ENCODE data around the gene CD48. TPM values are rescaled to one million over a fixed set of nuclear protein-coding genes. Genes with fewer than 3 reads are reported as not detected.

Gene CD48
- total RNA-seq, 4 donors from 2014 or later = 0.53 to 4.3 (median 1.5) TPM

DNA sequence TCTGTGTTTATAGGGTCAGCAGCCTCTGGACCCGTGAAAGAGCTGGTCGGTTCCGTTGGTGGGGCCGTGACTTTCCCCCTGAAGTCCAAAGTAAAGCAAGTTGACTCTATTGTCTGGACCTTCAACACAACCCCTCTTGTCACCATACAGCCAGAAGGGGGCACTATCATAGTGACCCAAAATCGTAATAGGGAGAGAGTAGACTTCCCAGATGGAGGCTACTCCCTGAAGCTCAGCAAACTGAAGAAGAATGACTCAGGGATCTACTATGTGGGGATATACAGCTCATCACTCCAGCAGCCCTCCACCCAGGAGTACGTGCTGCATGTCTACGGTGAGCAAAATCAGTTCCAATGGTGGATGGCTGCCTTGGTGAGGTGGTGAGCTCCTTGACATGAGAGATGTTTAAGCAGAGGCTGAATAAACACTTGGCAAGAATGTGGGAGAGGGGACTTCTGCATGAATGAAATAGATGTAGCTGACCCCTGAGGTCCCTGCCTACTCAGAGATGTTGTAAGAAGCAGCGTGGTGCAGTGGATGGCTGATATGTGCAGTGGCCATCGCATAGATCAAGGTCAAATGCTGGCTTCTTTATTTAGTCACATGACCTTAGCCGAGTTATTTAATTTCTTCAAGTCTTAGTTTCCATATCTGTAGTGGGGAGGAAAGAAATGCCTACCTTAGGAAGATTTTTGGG is 36.7 kb upstream of the CD48 start:
- no peak overlapping the region for H3K4me3 ChIP-seq (ENCODE audit: low read depth, poor library complexity, severe bottlenecking)
- 88 to 89% methylated on average over 10 of the region's 10 CpGs for WGBS, 2 donors
- no peak for TF ChIP-seq POLR2A (IDR thresholded peaks at IDR 0.05)
- TF ChIP-seq, protein P1, sequence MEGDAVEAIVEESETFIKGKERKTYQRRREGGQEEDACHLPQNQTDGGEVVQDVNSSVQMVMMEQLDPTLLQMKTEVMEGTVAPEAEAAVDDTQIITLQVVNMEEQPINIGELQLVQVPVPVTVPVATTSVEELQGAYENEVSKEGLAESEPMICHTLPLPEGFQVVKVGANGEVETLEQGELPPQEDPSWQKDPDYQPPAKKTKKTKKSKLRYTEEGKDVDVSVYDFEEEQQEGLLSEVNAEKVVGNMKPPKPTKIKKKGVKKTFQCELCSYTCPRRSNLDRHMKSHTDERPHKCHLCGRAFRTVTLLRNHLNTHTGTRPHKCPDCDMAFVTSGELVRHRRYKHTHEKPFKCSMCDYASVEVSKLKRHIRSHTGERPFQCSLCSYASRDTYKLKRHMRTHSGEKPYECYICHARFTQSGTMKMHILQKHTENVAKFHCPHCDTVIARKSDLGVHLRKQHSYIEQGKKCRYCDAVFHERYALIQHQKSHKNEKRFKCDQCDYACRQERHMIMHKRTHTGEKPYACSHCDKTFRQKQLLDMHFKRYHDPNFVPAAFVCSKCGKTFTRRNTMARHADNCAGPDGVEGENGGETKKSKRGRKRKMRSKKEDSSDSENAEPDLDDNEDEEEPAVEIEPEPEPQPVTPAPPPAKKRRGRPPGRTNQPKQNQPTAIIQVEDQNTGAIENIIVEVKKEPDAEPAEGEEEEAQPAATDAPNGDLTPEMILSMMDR (IDR thresholded peaks at IDR 0.05) = no peak
- DNase-seq (ENCODE audit: low spot score in 2 of 2) = no peak
- intact Hi-C loops (cut with DNase I; ENCODE audit: low total_unique reads) = no loop called here

DNA sequence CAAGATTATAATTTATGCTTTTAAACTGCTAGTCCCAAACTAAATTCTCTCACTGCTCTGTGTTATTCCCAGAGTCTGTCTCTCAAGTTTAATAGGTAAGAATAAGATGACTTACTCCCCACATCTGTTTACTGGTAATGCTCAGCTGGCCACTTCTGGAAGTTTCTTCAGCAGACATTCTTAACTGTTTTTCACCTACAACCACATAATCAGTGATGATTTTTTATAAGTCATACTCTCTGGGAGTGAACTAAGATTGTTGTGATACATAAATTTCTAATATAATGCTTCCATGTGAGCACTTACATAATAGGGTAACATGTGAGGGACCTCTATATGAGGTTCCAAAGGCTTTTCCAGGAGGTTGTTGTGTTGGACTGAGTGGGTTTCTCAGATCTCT is 36.1 kb upstream of the CD48 start:
- DNase-seq (ENCODE audit: low spot score in 2 of 2) = no peak
- TF ChIP-seq, protein P1 (IDR thresholded peaks at IDR 0.05) = no peak
- TF ChIP-seq POLR2A (IDR thresholded peaks at IDR 0.05) = no peak
- intact Hi-C loops (cut with DNase I; ENCODE audit: low total_unique reads) = no loop called here
- H3K4me3 ChIP-seq (ENCODE audit: low read depth, poor library complexity, severe bottlenecking) = no peak overlapping the region

DNA sequence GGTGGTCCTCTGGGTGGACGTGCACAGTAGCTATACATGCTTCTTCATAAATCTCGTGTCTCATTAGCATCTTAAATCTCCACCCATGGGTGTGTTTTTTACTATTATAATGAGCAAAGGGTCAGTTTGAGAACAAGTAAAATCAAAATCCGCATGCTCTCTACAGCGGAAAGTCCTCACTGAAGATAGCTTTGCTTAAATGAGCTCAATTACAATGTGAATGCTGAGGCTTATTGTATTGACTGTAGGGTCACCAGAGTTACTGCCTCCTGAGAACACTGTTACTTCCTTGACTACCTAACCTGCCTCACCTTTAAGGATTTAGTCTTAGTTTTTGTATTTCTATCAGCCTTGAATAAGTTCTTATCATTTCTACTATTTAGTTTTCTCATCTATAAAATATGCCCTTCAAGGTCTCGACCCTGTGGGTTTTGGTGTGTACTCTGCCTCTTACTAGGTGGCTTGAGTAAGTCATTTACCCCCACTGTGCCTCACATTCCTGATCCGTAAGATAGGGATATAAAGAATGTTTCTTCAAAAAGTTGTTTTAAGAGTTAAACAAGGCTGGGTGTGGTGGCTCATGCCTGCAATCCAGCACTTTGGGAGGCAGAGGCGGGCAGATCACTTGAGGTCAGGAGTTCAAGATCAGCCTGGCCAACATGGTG is 35.3 kb upstream of the CD48 start:
- intact Hi-C loops (cut with DNase I; ENCODE audit: low total_unique reads) = no loop called here
- WGBS, 2 donors = 80 to 82% methylated on average over 7 of the region's 7 CpGs
- no peak overlapping the region for H3K4me3 ChIP-seq (ENCODE audit: low read depth, poor library complexity, severe bottlenecking)
- DNase-seq (ENCODE audit: low spot score in 2 of 2) = no peak
- TF ChIP-seq POLR2A (IDR thresholded peaks at IDR 0.05) = no peak
- TF ChIP-seq, protein P1 (IDR thresholded peaks at IDR 0.05) = no peak

DNA sequence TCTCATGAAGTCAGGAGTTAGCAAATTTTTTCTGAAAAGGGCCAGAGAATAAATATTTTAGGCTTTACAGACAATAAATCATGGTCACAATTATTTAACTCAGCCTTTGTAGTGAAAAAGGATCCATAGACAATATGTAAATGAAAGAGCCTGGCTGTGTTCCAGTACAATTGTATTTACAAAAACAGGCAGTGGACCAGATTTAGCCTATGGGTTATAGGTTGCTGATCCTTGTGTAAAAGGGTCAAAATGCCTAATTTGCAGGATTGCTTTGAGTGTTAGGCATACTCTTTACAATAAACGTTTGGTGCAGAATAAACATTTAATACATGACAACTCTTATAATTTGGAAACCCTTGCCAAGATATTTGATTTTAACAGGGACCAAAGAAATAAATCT is 33.9 kb upstream of the CD48 start:
- intact Hi-C loops (cut with DNase I; ENCODE audit: low total_unique reads) = no loop called here
- no peak for DNase-seq (ENCODE audit: low spot score in 2 of 2)
- H3K4me3 ChIP-seq (ENCODE audit: low read depth, poor library complexity, severe bottlenecking) = no peak overlapping the region
- WGBS, 2 donors = 53% methylated on average over 1 of the region's 1 CpG
- TF ChIP-seq, protein P1 (IDR thresholded peaks at IDR 0.05) = no peak

DNA sequence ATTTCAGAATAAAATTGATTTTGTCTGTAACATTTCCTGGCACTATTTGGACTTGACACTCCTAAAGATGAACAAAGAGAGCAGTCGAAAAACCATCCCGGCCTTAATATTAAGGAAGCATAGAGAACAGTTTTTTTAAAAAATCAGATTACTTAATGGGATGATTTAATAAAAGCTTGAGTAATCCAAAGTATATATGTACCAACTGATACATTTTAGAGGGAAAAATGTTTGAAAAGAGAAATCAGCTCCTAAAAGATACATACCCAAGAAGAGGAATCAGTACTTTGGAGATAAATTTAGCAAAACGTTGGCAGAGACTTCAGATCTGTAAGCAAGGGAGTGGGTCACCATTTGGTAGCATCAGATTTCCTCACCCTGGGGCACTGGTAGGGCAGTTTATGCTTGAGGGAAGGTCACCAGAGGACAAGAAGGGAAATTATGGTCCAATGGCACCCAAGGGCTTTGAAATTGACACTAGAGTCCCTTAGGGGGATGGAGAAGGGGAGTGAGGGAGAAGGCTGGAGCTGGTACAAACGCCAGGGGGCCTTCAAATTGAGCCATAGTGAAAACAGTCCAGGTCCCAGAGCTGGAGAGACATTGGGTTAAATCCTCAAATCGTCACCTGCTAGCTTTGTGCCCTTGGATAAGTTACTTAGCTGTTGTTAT is 33.4 kb upstream of the CD48 start:
- H3K4me3 ChIP-seq (ENCODE audit: low read depth, poor library complexity, severe bottlenecking) = no peak overlapping the region
- TF ChIP-seq POLR2A (IDR thresholded peaks at IDR 0.05) = no peak
- TF ChIP-seq, protein P1 (IDR thresholded peaks at IDR 0.05) = no peak
- intact Hi-C loops (cut with DNase I; ENCODE audit: low total_unique reads) = no loop called here
- 67 to 72% methylated on average over 5 of the region's 5 CpGs for WGBS, 2 donors
- DNase-seq (ENCODE audit: low spot score in 2 of 2) = no peak
